Thyroid gland (tissue), 4 donors: Measurements from ENCODE around the gene OTC.

ENCODE experiments used
- CTCF ChIP-seq, 6 experiments: fragments of 200-600 bp in 3 of 6; fragments of 450-650 bp in 3 of 6; sonication (generic) in 3 of 6; IDR thresholded peaks; one replicate each; pipeline ENCODE4 v1.5.1; 2016 to 2019; ENCODE audit warnings: antibody characterized with exemption in 6 of 6, mild to moderate bottlenecking in 2 of 6, inconsistent platforms in 1 of 6, moderate library complexity in 1 of 6
- POLR2A ChIP-seq, 2 donors: fragments of 450-650 bp; IDR thresholded peaks; one replicate each; pipeline ENCODE4 v1.6.1; 2017; ENCODE audit warnings: antibody characterized with exemption in 2 of 2, mild to moderate bottlenecking in 2 of 2, moderate library complexity in 1 of 2

GRCh38 chrX:38426785-38427184, 74.4 kb downstream of the OTC start:
- TF ChIP-seq CTCF (IDR thresholded peaks at IDR 0.05): no peak
- TF ChIP-seq POLR2A (IDR thresholded peaks at IDR 0.05): no peak
